Activated gamma-delta T cell (primary cell): ENCODE data around the gene SLC30A7.

ENCODE experiments used
- DNase-seq: peaks from one replicate; lab custom pipeline; 2025; lab: John Stamatoyannopoulos, UW

The SLC30A7 gene

GRCh38 chr1:100972185-100972584 lies 76.3 kb downstream of the SLC30A7 start:
- DNase-seq = no peak

GRCh38 chr1:100976936-100977335 lies 81.0 kb downstream of the SLC30A7 start:
- no peak for DNase-seq

GRCh38 chr1:100979631-100980030 lies 83.7 kb downstream of the SLC30A7 start:
- no peak for DNase-seq

GRCh38 chr1:100982793-100983192 lies 86.9 kb downstream of the SLC30A7 start:
- no peak for DNase-seq

- no peak for DNase-seq
Observed at GRCh38 chr1:100988121-100988520, 92.2 kb downstream of the SLC30A7 start.

- DNase-seq = no peak
Observed at GRCh38 chr1:100989306-100990077, 93.6 kb downstream of the SLC30A7 start.

DNA sequence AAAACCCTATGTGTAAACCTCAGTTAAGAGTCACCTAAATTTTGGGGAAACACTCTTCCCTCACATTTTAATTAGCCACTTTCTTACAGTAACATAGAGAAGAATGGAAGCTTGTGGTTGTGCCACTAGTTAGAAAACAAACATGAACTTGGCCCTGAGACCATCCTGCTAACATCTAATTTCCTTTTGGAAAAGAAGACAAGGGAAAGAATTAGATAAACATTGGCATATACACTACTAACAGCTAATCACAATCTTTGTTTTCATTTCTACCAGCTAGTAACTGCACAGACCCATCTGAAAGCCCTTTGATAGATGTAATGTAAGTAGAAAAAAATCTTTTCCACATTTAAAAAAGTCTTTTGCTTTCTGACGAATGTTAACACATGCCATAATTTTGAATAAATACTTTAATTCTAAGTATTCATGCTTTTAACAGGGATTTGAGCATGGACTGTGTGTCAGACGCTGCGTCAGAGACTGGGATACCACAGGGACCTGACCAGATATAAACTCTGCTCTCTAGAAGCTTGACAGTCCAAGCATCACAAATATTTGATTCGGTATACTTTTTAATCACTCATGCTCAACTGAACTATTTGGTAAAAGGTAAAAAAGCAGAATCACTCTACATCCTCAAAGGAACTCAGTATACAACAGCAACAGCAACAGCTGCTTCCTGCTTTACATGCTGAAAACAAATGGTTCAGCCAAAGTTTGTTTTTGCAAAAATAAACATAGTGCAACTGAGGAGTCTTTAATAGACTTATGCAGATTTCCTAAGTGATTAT lies 99.5 kb downstream of the SLC30A7 start:
- DNase-seq = no peak

DNA sequence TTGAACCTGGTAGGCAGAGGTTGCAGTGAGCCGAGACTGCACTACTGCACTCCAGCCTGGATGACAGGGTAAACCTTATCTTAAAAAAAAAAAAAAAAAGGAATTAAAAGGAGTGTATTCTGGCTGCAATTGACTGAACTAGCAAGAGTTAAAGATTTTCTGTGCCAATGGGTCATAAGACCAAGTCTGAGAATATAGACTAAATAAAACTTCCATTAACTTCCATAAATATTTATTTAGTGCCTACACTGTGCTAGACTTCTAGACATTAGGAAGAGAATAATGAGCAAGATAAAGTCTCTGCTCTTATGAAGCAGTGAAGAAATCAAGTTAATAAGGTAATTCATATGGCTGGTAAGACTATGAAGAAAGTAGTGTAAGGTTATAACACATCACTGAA lies 102.5 kb downstream of the SLC30A7 start:
- DNase-seq = no peak

DNA sequence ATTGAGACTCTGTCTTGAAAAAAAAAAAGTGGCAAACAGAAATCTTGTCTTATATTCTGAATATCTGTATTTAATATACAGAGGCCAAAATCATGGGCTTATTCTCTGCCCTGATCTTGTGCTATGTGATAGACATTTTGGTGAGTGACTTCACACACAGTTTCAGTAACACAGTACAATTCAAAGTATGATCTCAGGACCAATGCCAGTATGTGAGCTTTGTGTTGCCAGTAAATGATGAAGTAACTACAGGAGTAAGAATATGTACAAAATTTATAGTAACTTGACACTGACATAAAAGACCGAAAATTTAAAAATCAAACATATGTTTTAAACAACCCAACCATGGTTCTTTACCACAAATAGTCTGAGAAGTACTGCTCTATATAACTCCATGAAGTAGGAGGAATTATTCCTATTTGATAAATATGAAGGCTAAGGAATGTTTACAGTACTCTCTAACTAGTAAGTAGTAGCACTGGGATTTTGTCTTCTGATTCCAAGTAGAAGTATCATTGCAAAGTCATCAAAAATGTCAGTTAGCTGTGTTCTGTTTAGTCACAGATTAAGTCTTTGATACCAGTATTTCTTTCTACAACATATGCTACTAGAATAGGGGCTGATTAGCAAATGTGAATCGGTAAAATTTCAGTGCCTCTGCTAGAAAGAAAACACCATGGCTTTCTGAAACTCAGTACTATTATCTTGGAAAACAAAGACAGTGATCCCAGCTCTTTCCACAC lies 104.4 kb downstream of the SLC30A7 start:
- no peak for DNase-seq

GRCh38 chr1:101002551-101002950 lies 106.7 kb downstream of the SLC30A7 start:
- DNase-seq = no peak

- no peak for DNase-seq
Observed at GRCh38 chr1:101003012-101003650, 107.2 kb downstream of the SLC30A7 start.

DNA sequence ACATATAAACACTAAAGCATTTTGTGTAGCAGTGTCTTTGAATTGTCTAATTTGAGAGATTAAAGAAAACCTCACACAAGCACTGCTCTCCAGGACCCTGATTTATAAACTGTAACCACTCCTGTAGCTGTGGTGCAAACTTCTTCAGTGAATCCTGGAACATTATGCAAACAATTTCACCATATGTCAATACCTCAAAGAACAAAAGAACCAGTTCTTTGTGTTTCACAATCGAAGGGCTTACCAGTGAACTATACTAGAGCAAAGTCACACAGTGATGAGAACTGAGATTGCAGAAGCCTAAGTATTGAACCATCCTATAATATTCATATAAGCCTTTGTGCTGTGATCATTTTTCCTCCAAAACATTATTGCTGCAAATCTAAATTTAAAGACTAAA lies 108.2 kb downstream of the SLC30A7 start:
- DNase-seq = no peak

DNA sequence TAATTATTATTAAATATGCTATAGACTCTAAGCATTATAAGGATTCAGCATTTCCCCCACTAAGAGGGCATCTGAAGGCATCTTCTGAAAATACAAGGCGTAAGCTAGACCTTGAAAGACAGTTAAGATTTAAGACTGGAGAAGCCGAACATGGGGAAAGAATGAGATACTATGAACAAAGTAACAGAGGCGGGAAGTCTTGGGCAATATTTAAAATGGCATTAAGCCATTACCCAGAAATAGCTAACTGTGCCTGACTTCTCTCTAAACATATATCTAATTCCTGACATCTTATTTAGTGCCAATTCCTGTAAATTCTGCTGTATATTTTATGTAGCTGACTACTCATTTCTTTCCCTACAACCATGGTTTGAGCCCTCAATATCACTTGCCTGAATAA lies 108.8 kb downstream of the SLC30A7 start:
- no peak for DNase-seq

DNA sequence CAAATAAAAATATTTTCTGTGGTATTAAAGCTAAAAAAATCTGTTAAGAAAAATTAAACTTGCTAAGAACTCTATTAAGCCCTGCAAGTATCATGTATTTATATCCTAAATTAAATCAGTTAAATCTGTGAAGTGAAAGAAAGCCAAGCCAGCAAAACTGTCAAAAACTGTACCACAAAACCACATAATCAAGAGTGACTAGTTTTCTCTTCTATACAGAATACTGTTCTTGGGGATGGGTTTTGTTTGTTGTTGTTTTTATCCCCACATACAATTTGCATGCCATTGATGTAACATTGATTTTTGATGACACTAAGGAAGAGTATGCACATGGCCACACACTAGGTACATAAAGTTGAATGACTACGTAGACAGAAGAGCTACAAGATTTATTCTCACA lies 109.3 kb downstream of the SLC30A7 start:
- no peak for DNase-seq

DNA sequence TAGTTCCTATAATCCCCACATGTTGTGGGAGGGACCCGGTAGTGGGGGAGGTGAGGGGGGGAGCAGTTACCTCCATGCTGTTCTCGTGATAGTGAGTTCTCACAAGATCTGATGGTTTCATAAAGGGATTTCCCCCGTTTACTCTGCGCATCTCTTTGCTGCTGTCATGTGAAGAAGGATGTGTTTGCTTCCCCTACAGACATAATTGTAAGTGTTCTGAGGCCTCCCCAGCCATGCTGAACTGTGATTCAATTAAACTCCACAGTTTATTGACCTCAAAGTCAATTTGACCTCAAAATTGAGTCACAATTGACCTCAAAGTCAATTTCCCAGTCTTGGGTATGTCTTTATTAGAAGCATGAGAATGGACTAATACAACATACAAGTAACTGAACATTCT lies 110.0 kb downstream of the SLC30A7 start:
- no peak for DNase-seq

DNA sequence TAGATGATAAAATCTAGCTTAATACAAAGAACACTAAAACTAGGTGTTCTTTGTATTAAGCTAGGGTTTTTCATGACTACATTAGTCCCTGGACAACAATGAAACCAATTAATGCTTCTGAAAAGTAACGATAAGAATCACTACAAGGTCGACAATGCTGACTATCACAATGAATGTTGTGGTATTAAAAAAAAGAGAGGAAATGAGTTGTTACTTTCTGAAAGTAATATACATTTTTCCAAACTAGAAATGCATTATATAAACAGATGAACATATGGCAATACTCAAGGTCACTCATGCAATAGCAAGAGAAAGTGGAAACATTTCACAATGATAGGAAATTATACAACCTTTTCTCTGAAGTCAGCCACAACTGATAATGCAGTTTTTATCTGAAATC lies 110.7 kb downstream of the SLC30A7 start:
- DNase-seq = no peak

- DNase-seq = no peak
Observed at GRCh38 chr1:101008229-101008834, 112.4 kb downstream of the SLC30A7 start.

DNA sequence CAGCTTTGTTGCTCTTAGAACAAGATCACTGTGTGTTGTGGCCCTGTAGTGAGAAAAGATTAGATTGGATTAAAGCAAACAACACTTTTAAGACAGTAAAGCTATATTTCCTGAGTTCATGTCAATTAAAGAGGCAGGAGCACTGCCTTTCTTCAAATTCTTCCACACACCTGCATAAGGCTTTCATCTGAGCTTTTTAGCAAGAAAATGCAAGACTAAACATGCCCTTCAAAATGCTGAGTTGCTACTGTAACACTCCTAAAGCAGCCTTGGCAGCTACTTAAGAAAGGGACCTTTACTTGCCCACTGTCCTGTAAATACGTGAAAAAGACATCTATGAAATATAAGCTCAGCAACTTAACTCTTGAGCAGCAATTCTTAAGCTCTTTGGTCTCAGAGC lies 117.9 kb downstream of the SLC30A7 start:
- DNase-seq = no peak

DNA sequence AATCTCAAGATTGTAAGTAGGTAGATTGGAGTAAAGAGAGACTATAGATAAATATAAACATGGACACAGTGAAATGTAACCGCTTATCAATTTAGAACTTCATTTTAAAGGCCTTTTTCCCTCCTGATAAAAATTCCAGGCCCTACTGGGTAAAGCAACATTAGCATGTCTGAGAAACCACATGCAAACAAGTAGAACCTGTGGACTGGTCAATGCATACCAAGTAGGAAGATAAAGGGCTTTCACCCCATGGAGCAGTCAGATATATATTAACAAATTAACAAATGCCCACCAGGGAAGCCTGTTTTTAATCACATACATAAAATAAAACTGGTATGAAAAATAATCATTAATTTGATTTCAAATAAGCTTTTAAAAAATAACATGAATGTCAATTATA lies 121.6 kb downstream of the SLC30A7 start:
- DNase-seq = no peak

- DNase-seq = no peak
Observed at GRCh38 chr1:101022294-101022693, 126.4 kb downstream of the SLC30A7 start.

DNA sequence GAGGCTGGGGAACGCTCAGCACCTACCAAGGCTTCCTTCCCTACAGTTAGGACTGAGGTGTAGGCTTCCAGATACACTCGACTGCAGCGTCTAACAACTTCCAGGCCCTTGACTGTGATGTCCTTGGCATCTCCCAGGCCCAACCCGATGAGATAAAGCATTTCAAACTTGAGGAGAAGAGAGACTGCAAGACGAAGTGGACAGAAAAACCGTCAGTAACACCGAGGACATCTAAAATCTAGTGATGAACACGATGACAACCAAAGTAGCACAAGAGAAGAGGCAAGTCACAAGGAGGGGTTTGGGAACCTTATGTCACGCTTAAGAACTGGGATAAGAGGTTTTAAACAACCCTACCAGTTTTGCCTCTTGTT lies 129.4 kb downstream of the SLC30A7 start:
- no peak for DNase-seq
